HEK293T (cell line): ENCODE measurements around the gene SFPQ.

Experiments
- CTCF ChIA-PET: fragments of 350-600 bp; formaldehyde crosslinking; extraction: SDS; loops from one replicate; lab custom pipeline; 2021; ENCODE audit warnings: antibody characterized with exemption, inconsistent platforms; lab: Yijun Ruan, JAX
- POLR2A ChIA-PET: fragments of 350-600 bp; formaldehyde crosslinking; extraction: SDS; loops from one replicate; lab custom pipeline; 2020; ENCODE audit warnings: antibody characterized with exemption, inconsistent platforms; lab: Yijun Ruan, JAX
- DNase-seq: peaks from one replicate; pipeline ENCODE4 v3.0.0; 2012; ENCODE audit warnings: mixed read lengths; ENCODE audit errors: extremely low spot score
- ARNT ChIP-seq: fragments of 450-650 bp; IDR thresholded peaks from 2 replicates; pipeline ENCODE4 v1.6.1; 2017; ENCODE audit warnings: mild to moderate bottlenecking
- BHLHE40 ChIP-seq: fragments of 450-650 bp; IDR thresholded peaks from 2 replicates; pipeline ENCODE4 v1.6.1; 2016; ENCODE audit warnings: mild to moderate bottlenecking, moderate library complexity, borderline replicate concordance
- CTBP1 ChIP-seq: fragments of 450-650 bp; IDR thresholded peaks from 2 replicates; pipeline ENCODE4 v1.6.1; 2016; ENCODE audit warnings: borderline replicate concordance
- ELF4 ChIP-seq: fragments of 450-650 bp; IDR thresholded peaks from 2 replicates; pipeline ENCODE4 v1.6.1; 2017; ENCODE audit warnings: antibody characterized with exemption
- FOXA1 ChIP-seq: fragments of 450-650 bp; IDR thresholded peaks from 2 replicates; pipeline ENCODE4 v1.6.1; 2016; ENCODE audit warnings: mild to moderate bottlenecking
- FOXK2 ChIP-seq: fragments of 450-650 bp; IDR thresholded peaks from 2 replicates; pipeline ENCODE4 v1.6.1; 2016; ENCODE audit warnings: mild to moderate bottlenecking
- FOXM1 ChIP-seq: fragments of 450-650 bp; IDR thresholded peaks from 2 replicates; pipeline ENCODE4 v1.6.1; 2017; ENCODE audit warnings: mild to moderate bottlenecking, borderline replicate concordance
- HDGF ChIP-seq: fragments of 450-650 bp; IDR thresholded peaks from 2 replicates; pipeline ENCODE4 v1.6.1; 2017; ENCODE audit warnings: antibody characterized with exemption, borderline replicate concordance
- L3MBTL2 ChIP-seq: fragments of 450-650 bp; conservative IDR thresholded peaks from 2 replicates; pipeline ENCODE4 v1.6.1; 2016; ENCODE audit warnings: mild to moderate bottlenecking
- LEF1 ChIP-seq: fragments of 450-650 bp; IDR thresholded peaks from 2 replicates; pipeline ENCODE4 v1.6.1; 2017; ENCODE audit warnings: mild to moderate bottlenecking, borderline replicate concordance
- NFRKB ChIP-seq: fragments of 450-650 bp; IDR thresholded peaks from 2 replicates; pipeline ENCODE4 v1.6.1; 2016; ENCODE audit warnings: mild to moderate bottlenecking, moderate library complexity
- SP1 ChIP-seq: fragments of 450-650 bp; IDR thresholded peaks from 2 replicates; pipeline ENCODE4 v1.6.1; 2017
- SUZ12 ChIP-seq: fragments of 450-650 bp; IDR thresholded peaks from 2 replicates; pipeline ENCODE4 v1.6.1; 2016; ENCODE audit warnings: mild to moderate bottlenecking
- TARDBP ChIP-seq: fragments of 450-650 bp; IDR thresholded peaks from 2 replicates; pipeline ENCODE4 v1.6.1; 2016
- ZNF384 ChIP-seq: fragments of 450-650 bp; IDR thresholded peaks from 2 replicates; pipeline ENCODE4 v1.6.1; 2016
- TF ChIP-seq, protein P1 (sequence below): fragments of 450-650 bp; IDR thresholded peaks from 2 replicates; pipeline ENCODE4 v1.6.1; 2016

Gene SFPQ

DNA sequence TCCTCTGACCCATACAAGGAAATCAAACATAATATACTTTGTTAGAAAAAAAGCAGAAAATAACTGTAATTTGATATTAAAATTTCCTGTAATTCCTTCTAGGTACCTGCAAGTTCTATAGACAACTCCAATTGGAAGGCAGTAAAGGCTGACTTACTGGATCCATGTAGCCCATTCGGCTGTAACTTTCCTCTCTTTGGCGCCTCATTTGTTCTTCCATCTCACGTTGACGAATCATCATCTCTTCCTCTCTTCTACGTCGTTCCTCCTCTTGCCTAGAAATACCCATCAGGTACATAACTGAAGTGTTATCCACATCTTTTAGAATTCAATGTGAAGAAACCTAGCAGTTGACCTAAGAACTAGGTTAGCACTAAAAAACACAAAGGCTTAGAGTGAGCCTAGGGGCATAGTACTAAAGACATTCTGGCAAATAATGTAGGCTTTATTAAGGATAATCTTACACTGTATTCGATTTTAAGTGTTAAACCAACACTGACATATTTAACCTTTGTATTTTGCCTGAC lies 5.1 kb downstream of the SFPQ start:
- DNase-seq: no peak
- POLR2A ChIA-PET: no interaction called here
- CTCF ChIA-PET: no interaction called here
- TF ChIP-seq, protein P1, sequence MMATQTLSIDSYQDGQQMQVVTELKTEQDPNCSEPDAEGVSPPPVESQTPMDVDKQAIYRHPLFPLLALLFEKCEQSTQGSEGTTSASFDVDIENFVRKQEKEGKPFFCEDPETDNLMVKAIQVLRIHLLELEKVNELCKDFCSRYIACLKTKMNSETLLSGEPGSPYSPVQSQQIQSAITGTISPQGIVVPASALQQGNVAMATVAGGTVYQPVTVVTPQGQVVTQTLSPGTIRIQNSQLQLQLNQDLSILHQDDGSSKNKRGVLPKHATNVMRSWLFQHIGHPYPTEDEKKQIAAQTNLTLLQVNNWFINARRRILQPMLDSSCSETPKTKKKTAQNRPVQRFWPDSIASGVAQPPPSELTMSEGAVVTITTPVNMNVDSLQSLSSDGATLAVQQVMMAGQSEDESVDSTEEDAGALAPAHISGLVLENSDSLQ: no peak
- TF ChIP-seq L3MBTL2 (no peak), SUZ12 (no peak), LEF1 (no peak), ELF4 (no peak), ZNF384 (no peak), NFRKB (no peak), BHLHE40 (no peak), HDGF (no peak), FOXM1 (no peak), CTBP1 (no peak), FOXA1 (no peak), TARDBP (no peak), SP1 (no peak), ARNT (no peak), FOXK2 (no peak)

DNA sequence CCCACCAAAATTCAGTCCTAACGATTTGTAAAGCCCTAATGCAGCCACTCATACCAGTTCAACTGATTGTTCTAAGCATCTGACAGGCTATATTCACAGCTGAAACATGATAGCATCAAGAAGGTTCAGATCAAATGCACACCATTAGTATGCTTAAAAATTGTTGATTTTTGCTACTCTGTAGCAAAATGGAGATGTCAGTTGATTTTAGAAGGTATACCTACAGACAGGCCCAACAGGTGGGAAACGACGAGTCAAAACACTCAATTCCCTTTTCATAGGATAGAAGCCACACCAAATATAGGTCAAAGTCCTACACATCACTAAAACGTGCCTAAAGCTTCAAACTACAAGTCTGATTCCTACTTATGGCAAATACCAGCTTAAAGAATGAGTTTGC lies 6.7 kb downstream of the SFPQ start:
- ChIA-PET POLR2A (no interaction called here), CTCF (no interaction called here)
- TF ChIP-seq BHLHE40 (no peak), FOXM1 (no peak), HDGF (no peak), ARNT (no peak), SP1 (no peak), CTBP1 (no peak), ZNF384 (no peak), LEF1 (no peak), TARDBP (no peak), ELF4 (no peak), L3MBTL2 (no peak), FOXK2 (no peak), NFRKB (no peak), SUZ12 (no peak), FOXA1 (no peak)
- TF ChIP-seq, protein P1: no peak
- no peak for DNase-seq

DNA sequence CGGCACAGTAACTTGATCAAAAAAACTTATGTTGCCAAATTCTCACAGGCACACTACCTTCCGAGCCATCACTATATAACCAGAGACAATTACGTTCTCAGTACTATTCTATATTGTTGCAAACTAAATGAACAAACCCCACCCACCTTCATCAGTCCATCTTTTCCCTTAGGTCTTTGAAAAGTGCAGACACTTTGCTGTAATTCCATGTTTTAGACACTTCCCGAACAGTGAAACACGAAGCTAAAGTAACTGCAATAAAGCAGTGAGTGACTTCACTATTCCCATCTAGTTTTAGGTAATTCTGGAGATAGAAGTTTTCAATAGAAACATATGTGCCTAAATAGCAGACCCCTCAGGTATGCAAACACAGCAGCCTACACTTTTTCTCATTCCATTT lies 7.7 kb downstream of the SFPQ start:
- POLR2A ChIA-PET: no interaction called here
- DNase-seq: no peak
- CTCF ChIA-PET: interaction anchor here (0.6 kb wide), 1 partner anchor 26 kb away, joined by 4 read pairs; no protein-coding TSS in a partner anchor
- TF ChIP-seq L3MBTL2 (no peak), FOXM1 (no peak), LEF1 (no peak), TARDBP (no peak), FOXA1 (no peak), BHLHE40 (no peak), ARNT (no peak), CTBP1 (no peak)
- TF ChIP-seq, protein P1: no peak

DNA sequence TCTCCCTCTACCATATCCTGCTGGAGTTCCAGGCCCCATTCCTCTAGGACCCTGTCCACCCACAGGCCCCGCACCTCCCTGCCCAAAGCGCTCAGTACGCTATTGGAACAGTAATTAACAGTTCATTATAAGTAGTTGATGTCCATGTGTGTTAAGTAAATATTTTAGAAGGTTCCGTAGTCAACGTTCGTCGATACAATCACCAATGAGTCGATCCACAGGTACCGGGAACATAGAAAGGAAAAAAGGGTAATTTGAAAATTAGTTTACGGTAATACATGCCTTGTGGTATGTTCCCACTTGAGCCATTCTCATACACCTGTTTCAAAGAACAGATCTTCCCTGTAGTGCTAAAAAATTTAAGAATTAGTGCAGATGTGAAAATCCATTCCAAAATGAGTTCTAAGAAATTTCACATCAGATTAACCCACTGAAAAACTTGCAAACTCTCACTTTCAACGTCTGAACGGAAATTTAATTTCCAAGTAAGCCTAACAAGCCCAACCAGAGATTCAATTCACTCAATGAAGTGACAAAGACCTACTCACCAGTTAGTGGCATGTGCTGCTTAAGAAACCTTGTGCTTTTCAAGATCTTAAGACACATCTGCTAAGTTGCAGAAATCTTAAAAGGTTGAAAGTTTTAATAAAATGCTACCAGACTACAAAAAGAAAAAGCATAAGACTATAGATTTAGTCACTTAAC lies 8.3 kb downstream of the SFPQ start:
- ChIA-PET CTCF (no interaction called here), POLR2A (no interaction called here)
- no peak for DNase-seq
- TF ChIP-seq CTBP1: no peak
- TF ChIP-seq NFRKB: no peak
- TF ChIP-seq BHLHE40: no peak
- no peak for TF ChIP-seq ZNF384
- no peak for TF ChIP-seq FOXK2
- no peak for TF ChIP-seq FOXM1
- no peak for TF ChIP-seq ELF4
- no peak for TF ChIP-seq FOXA1
- TF ChIP-seq, protein P1: no peak
- no peak for TF ChIP-seq SUZ12
- no peak for TF ChIP-seq TARDBP
- no peak for TF ChIP-seq ARNT
- no peak for TF ChIP-seq SP1
- no peak for TF ChIP-seq L3MBTL2
- TF ChIP-seq HDGF: no peak

DNA sequence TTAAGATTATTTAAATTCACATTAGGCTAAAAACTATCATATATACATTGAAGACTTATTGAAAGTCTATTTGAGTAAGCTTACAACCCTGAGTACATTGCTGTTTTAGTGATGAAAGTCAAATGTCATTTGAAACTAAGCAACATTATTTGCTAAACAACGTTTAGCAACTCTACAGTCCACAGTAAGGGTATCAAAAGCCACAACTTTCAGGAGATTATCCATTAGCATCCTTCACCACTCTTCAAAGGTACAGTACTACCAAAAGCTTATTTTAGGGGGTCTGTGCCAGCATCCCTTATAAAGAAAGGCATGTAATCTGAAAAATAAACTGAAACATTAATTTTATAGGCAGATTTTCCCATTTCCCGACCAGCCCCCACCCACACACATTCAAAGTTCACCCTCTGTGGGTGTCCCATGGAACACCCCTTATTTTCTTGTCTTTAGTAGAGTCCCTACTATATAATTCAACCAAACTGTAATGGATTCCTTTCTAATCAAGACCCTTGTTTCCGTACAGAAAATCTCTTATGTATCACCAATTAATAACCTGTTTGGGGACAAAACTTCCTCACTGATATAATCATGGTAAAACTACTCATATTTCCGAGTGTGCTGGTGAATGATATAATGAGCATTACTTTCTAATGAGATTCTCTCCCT lies 11.0 kb downstream of the SFPQ start:
- ChIA-PET CTCF (no interaction called here), POLR2A (no interaction called here)
- no peak for DNase-seq
- TF ChIP-seq SUZ12: no peak
- TF ChIP-seq BHLHE40: no peak
- no peak for TF ChIP-seq ZNF384
- TF ChIP-seq, protein P1: no peak
- TF ChIP-seq ELF4: no peak
- TF ChIP-seq CTBP1: no peak
- TF ChIP-seq FOXM1: no peak
- no peak for TF ChIP-seq FOXA1
- TF ChIP-seq SP1: no peak
- no peak for TF ChIP-seq NFRKB
- TF ChIP-seq TARDBP: no peak
- no peak for TF ChIP-seq FOXK2
- no peak for TF ChIP-seq LEF1
- no peak for TF ChIP-seq ARNT
- no peak for TF ChIP-seq HDGF
- no peak for TF ChIP-seq L3MBTL2
